NB4 (cell line): ENCODE measurements around the gene KRTAP17-1.

Source experiments
- DNase-seq: peaks from one replicate; pipeline ENCODE4 v3.0.0; 2010; ENCODE audit warnings: low read depth
- H3K4me3 ChIP-seq: one replicate; pipeline ENCODE4 v1.5.1; 2011; ENCODE audit warnings: mild to moderate bottlenecking, low read depth, low read length, moderate library complexity
- MYC ChIP-seq: IDR thresholded peaks from 2 replicates; pipeline ENCODE4 v1.6.1; 2011; ENCODE audit warnings: low read depth, low read length
- POLR2A ChIP-seq: IDR thresholded peaks from 2 replicates; pipeline ENCODE4 v1.6.1; 2011; ENCODE audit warnings: mild to moderate bottlenecking; ENCODE audit not compliant: insufficient read length; ENCODE audit errors: extremely low read depth
- TF ChIP-seq, protein P1 (sequence below): IDR thresholded peaks from one replicate; pipeline ENCODE4 v1.5.1; 2012; ENCODE audit warnings: low read depth, low read length
- TF ChIP-seq, protein P2 (sequence below): IDR thresholded peaks from 2 replicates; pipeline ENCODE4 v1.6.1; 2011; ENCODE audit warnings: low read depth, low read length

The KRTAP17-1 gene

GRCh38 chr17:41322903-41323895, 7.7 kb upstream of the KRTAP17-1 start:
- no peak overlapping the region for H3K4me3 ChIP-seq
- no peak for DNase-seq
- TF ChIP-seq, protein P1, sequence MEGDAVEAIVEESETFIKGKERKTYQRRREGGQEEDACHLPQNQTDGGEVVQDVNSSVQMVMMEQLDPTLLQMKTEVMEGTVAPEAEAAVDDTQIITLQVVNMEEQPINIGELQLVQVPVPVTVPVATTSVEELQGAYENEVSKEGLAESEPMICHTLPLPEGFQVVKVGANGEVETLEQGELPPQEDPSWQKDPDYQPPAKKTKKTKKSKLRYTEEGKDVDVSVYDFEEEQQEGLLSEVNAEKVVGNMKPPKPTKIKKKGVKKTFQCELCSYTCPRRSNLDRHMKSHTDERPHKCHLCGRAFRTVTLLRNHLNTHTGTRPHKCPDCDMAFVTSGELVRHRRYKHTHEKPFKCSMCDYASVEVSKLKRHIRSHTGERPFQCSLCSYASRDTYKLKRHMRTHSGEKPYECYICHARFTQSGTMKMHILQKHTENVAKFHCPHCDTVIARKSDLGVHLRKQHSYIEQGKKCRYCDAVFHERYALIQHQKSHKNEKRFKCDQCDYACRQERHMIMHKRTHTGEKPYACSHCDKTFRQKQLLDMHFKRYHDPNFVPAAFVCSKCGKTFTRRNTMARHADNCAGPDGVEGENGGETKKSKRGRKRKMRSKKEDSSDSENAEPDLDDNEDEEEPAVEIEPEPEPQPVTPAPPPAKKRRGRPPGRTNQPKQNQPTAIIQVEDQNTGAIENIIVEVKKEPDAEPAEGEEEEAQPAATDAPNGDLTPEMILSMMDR, result no peak
- TF ChIP-seq POLR2A (no peak), MYC (no peak)
- TF ChIP-seq, protein P2, sequence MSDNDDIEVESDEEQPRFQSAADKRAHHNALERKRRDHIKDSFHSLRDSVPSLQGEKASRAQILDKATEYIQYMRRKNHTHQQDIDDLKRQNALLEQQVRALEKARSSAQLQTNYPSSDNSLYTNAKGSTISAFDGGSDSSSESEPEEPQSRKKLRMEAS, result no peak

DNA sequence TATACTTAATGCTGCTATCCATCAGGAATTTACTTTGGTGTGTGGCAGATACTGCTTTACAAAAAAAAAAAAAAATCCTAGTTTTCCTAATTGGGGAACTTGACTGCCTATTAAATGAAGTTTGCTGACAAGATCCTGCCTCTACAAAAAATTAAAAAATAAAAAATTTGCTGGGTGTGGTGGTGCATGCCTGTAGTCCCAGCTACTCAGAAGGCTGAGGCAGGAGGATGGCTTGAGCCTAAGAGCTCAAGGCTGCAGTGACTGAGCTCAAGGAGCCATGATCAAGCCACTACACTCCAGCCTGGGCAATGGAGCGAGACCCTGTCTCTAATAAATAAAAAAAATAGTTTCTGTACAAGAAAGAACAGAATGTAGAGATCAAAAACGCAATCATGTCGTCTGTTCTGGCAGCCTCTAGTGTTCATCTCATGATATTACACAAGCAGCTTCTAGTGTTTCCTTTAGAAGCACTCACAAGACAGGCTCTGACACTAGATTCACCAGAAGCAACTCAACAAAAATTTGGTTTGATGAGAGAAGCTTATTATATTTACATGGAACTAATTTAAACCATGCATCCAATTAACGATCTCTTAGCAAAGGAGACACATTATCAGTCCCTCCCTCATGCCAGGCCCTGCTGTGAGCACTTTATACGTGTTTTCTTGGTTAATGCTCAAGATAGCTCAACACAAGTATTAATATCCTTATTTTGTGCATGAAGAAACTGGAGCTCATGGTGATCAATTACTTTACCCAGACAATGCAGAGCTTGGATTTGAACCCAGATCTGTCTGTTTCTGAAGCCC, 6.8 kb upstream of the KRTAP17-1 start:
- no peak overlapping the region for H3K4me3 ChIP-seq
- TF ChIP-seq, protein P1, result peak; percentile 62
- no peak for TF ChIP-seq MYC
- peak; percentile 39 for DNase-seq

- DNase-seq, result no peak
- TF ChIP-seq POLR2A (no peak), MYC (no peak)
- no peak overlapping the region for H3K4me3 ChIP-seq
Measured at GRCh38 chr17:41318231-41318630, 2.7 kb upstream of the KRTAP17-1 start.

GRCh38 chr17:41315814-41316445, 420 bp upstream of the KRTAP17-1 start:
- H3K4me3 ChIP-seq, result no peak overlapping the region
- TF ChIP-seq, protein P1, result no peak
- TF ChIP-seq MYC (no peak), POLR2A (no peak)
- TF ChIP-seq, protein P2, result no peak
- no peak for DNase-seq

- H3K4me3 ChIP-seq, result no peak overlapping the region
- DNase-seq, result no peak
- TF ChIP-seq, protein P2, result no peak
- TF ChIP-seq, protein P1, result no peak
- TF ChIP-seq MYC, result no peak
- no peak for TF ChIP-seq POLR2A
Measured at GRCh38 chr17:41311111-41311510, 4.4 kb downstream of the KRTAP17-1 start.

GRCh38 chr17:41308918-41309359, 6.6 kb downstream of the KRTAP17-1 start, which contains the start of gene KRTAP16-1:
TSS of gene KRTAP16-1 (minus strand) at chr17:41309309. CDS start at chr17:41309253, 56 bp downstream.
- TF ChIP-seq MYC (no peak), POLR2A (no peak)
- TF ChIP-seq, protein P1, result no peak
- TF ChIP-seq, protein P2, result no peak
- DNase-seq, result no peak
- H3K4me3 ChIP-seq, result no peak within 1 kb of the TSS
